Stimulated activated effector memory CD8-positive, alpha-beta T cell treated with anti-CD3 and anti-CD28 coated beads, Interleukin-12 subunit alpha, Interleukin-12 subunit beta, amount 100 ng/mL, for 72 hours (primary cell): ENCODE measurements around the gene ZNF750.
A peak's percentile ranks its signal among the peaks of the same experiment; 100 is the strongest.

ENCODE experiments used
- ATAC-seq: fragments of 150-1000 bp; cut with Tn5 transposase; 2 replicates; pipeline ENCODE4 v1.10.0; 2021
- DNase-seq, 2 donors: peaks; one replicate each; pipeline ENCODE4 v3.0.0; 2021 to 2022; ENCODE audit warnings: low spot score in 2 of 2
- H3K27ac Mint-ChIP-seq: one replicate; pipeline ENCODE4 v1.8.0; 2022; ENCODE audit warnings: mild to moderate bottlenecking, mixed read lengths
- H3K36me3 Mint-ChIP-seq: one replicate; pipeline ENCODE4 v1.8.0; 2022; ENCODE audit warnings: mild to moderate bottlenecking, mixed read lengths
- H3K4me1 Mint-ChIP-seq: one replicate; pipeline ENCODE4 v1.8.0; 2022; ENCODE audit warnings: mixed read lengths
- H3K4me3 Mint-ChIP-seq: one replicate; pipeline ENCODE4 v1.8.0; 2022; ENCODE audit warnings: mild to moderate bottlenecking, mixed read lengths
- H3K9me3 Mint-ChIP-seq: one replicate; pipeline ENCODE4 v1.8.0; 2022; ENCODE audit warnings: mixed read lengths

Gene ZNF750

GRCh38 chr17:82820278-82821251 is 19.3 kb downstream of the ZNF750 start:
- H3K27ac Mint-ChIP-seq: peak overlapping the region; percentile 67
- DNase-seq: no peak
- H3K36me3 Mint-ChIP-seq: peaks cover 43% of the 10 kb centered on the region
- no peak for ATAC-seq
- H3K4me1 Mint-ChIP-seq: peaks cover 6% of the 10 kb centered on the region
- H3K9me3 Mint-ChIP-seq: peaks cover 3% of the 10 kb centered on the region
- H3K4me3 Mint-ChIP-seq: no peak overlapping the region

GRCh38 chr17:82817947-82818346 is 21.9 kb downstream of the ZNF750 start:
- peaks cover 13% of the 10 kb centered on the region for H3K4me1 Mint-ChIP-seq
- no peak for DNase-seq

GRCh38 chr17:82816358-82816757 is 23.5 kb downstream of the ZNF750 start:
- Mint-ChIP-seq H3K4me1 (peaks cover 13% of the 10 kb centered on the region), H3K36me3 (peaks cover 55% of the 10 kb centered on the region), H3K4me3 (no peak overlapping the region), H3K9me3 (peaks cover 3% of the 10 kb centered on the region), H3K27ac (peak overlapping the region; percentile 52)
- no peak for DNase-seq
- ATAC-seq: no peak

More at GRCh38 chr17:82817947-82818346, 21.9 kb downstream of the ZNF750 start:
- Mint-ChIP-seq H3K36me3 (peaks cover 55% of the 10 kb centered on the region), H3K9me3 (peaks cover 3% of the 10 kb centered on the region), H3K27ac (no peak overlapping the region), H3K4me3 (no peak overlapping the region)
- no peak for ATAC-seq

GRCh38 chr17:82815790-82816305 is 24.0 kb downstream of the ZNF750 start:
- ATAC-seq (no peak), DNase-seq (no peak)
- H3K36me3 Mint-ChIP-seq: peaks cover 59% of the 10 kb centered on the region

GRCh38 chr17:82815354-82815753 is 24.5 kb downstream of the ZNF750 start:
- H3K9me3 Mint-ChIP-seq: peaks cover under 1% of the 10 kb centered on the region
- DNase-seq (no peak), ATAC-seq (no peak)
- H3K4me1 Mint-ChIP-seq: peaks cover 13% of the 10 kb centered on the region
- peak overlapping the region; percentile 52 for H3K27ac Mint-ChIP-seq
- H3K4me3 Mint-ChIP-seq: no peak overlapping the region
- peaks cover 54% of the 10 kb centered on the region for H3K36me3 Mint-ChIP-seq

More at GRCh38 chr17:82815790-82816305, 24.0 kb downstream of the ZNF750 start:
- H3K4me3 Mint-ChIP-seq: no peak overlapping the region
- peaks cover 3% of the 10 kb centered on the region for H3K9me3 Mint-ChIP-seq
- peaks cover 13% of the 10 kb centered on the region for H3K4me1 Mint-ChIP-seq
- H3K27ac Mint-ChIP-seq: peak overlapping the region; percentile 52

GRCh38 chr17:82814834-82815233 is 25.0 kb downstream of the ZNF750 start:
- no peak overlapping the region for H3K4me3 Mint-ChIP-seq

GRCh38 chr17:82813299-82814051 is 26.3 kb downstream of the ZNF750 start:
- Mint-ChIP-seq H3K36me3 (peaks cover 58% of the 10 kb centered on the region), H3K4me1 (peaks cover 13% of the 10 kb centered on the region), H3K4me3 (no peak overlapping the region), H3K27ac (peak overlapping the region; percentile 43), H3K9me3 (no peaks in the 10 kb centered on the region)
- ATAC-seq (no peak), DNase-seq (no peak)

More at GRCh38 chr17:82814834-82815233, 25.0 kb downstream of the ZNF750 start:
- Mint-ChIP-seq H3K9me3 (no peaks in the 10 kb centered on the region), H3K4me1 (peaks cover 13% of the 10 kb centered on the region), H3K36me3 (peaks cover 55% of the 10 kb centered on the region), H3K27ac (peak overlapping the region; percentile 52)
- ATAC-seq: no peak
- DNase-seq: no peak

- ATAC-seq (no peak), DNase-seq (no peak)
- Mint-ChIP-seq H3K4me1 (peaks cover 13% of the 10 kb centered on the region), H3K36me3 (peaks cover 49% of the 10 kb centered on the region), H3K4me3 (no peak overlapping the region), H3K27ac (peak overlapping the region; percentile 43), H3K9me3 (no peaks in the 10 kb centered on the region)
Measured at GRCh38 chr17:82812601-82813000, 27.2 kb downstream of the ZNF750 start.

GRCh38 chr17:82812058-82812457 is 27.8 kb downstream of the ZNF750 start:
- no peak overlapping the region for H3K4me3 Mint-ChIP-seq
- ATAC-seq: no peak
- H3K9me3 Mint-ChIP-seq: no peaks in the 10 kb centered on the region
- peak overlapping the region; percentile 43 for H3K27ac Mint-ChIP-seq
- H3K36me3 Mint-ChIP-seq: peaks cover 44% of the 10 kb centered on the region
- DNase-seq: no peak
- H3K4me1 Mint-ChIP-seq: peaks cover 13% of the 10 kb centered on the region

GRCh38 chr17:82810644-82811430 is 29.0 kb downstream of the ZNF750 start:
- Mint-ChIP-seq H3K36me3 (peaks cover 32% of the 10 kb centered on the region), H3K27ac (peak overlapping the region; percentile 40), H3K4me1 (peaks cover 9% of the 10 kb centered on the region), H3K4me3 (no peak overlapping the region), H3K9me3 (no peaks in the 10 kb centered on the region)
- DNase-seq (no peak), ATAC-seq (no peak)

GRCh38 chr17:82808921-82809905 is 30.6 kb downstream of the ZNF750 start:
- DNase-seq (no peak), ATAC-seq (no peak)
- H3K9me3 Mint-ChIP-seq: no peaks in the 10 kb centered on the region
- peaks cover 18% of the 10 kb centered on the region for H3K36me3 Mint-ChIP-seq
- peak overlapping the region; percentile 40 for H3K27ac Mint-ChIP-seq
- H3K4me1 Mint-ChIP-seq: no peaks in the 10 kb centered on the region
- H3K4me3 Mint-ChIP-seq: no peak overlapping the region

- Mint-ChIP-seq H3K9me3 (no peaks in the 10 kb centered on the region), H3K27ac (no peak overlapping the region), H3K4me3 (no peak overlapping the region), H3K4me1 (peaks cover 2% of the 10 kb centered on the region), H3K36me3 (peaks cover 18% of the 10 kb centered on the region)
- DNase-seq (no peak), ATAC-seq (no peak)
Measured at GRCh38 chr17:82808006-82808405, 31.8 kb downstream of the ZNF750 start.

- no peak for ATAC-seq
- no peak overlapping the region for H3K27ac Mint-ChIP-seq
Measured at GRCh38 chr17:82807562-82807961, 32.3 kb downstream of the ZNF750 start.

GRCh38 chr17:82807101-82807500 is 32.7 kb downstream of the ZNF750 start:
- H3K27ac Mint-ChIP-seq: peak overlapping the region; percentile 70

More at GRCh38 chr17:82807562-82807961, 32.3 kb downstream of the ZNF750 start:
- H3K4me1 Mint-ChIP-seq: peaks cover 7% of the 10 kb centered on the region
- no peak overlapping the region for H3K4me3 Mint-ChIP-seq
- peaks cover 18% of the 10 kb centered on the region for H3K36me3 Mint-ChIP-seq
- no peaks in the 10 kb centered on the region for H3K9me3 Mint-ChIP-seq
- no peak for DNase-seq

More at GRCh38 chr17:82807101-82807500, 32.7 kb downstream of the ZNF750 start:
- no peaks in the 10 kb centered on the region for H3K9me3 Mint-ChIP-seq
- ATAC-seq (no peak), DNase-seq (no peak)
- no peak overlapping the region for H3K4me3 Mint-ChIP-seq
- H3K36me3 Mint-ChIP-seq: peaks cover 18% of the 10 kb centered on the region
- peaks cover 7% of the 10 kb centered on the region for H3K4me1 Mint-ChIP-seq
